HepG2 (cell line): ENCODE results near the gene TAF11.

Source experiments
- CTCF ChIP-seq: sonication (generic); formaldehyde crosslinking; IDR thresholded peaks from 2 replicates; pipeline ENCODE4 v1.5.0; 2020; ENCODE audit warnings: mild to moderate bottlenecking, missing genetic modification reagents, moderate library complexity
- GTF2F1 ChIP-seq: fragments of 150-350 bp; IDR thresholded peaks from 2 replicates; pipeline ENCODE4 v1.6.1; 2014; ENCODE audit warnings: low read length
- HMGXB4 ChIP-seq, 2 experiments: sonication (generic) in 1 of 2; formaldehyde crosslinking in 1 of 2; IDR thresholded peaks; 2 replicates each; pipeline versions ENCODE4 v1.4.0 to v1.6.1; 2018 to 2020; ENCODE audit warnings: missing genetic modification reagents in 2 of 2, borderline replicate concordance in 1 of 2, low read depth in 1 of 2, mild to moderate bottlenecking in 1 of 2, missing biosample characterization in 1 of 2
- HNRNPLL ChIP-seq: fragments of 200-400 bp; formaldehyde crosslinking; IDR thresholded peaks from 2 replicates; pipeline ENCODE4 v1.6.1; 2017; ENCODE audit warnings: mild to moderate bottlenecking, low read depth, low read length; ENCODE audit not compliant: poor library complexity, severe bottlenecking
- KAT7 ChIP-seq: IDR thresholded peaks from 2 replicates; pipeline ENCODE4 v1.6.1; 2018; ENCODE audit warnings: borderline replicate concordance, missing compliant biosample characterization
- NFE2 ChIP-seq: sonication (generic); formaldehyde crosslinking; IDR thresholded peaks from 2 replicates; pipeline ENCODE4 v1.4.0; 2020; ENCODE audit warnings: missing genetic modification reagents
- SOX6 ChIP-seq, 2 experiments: fragments of 450-650 bp in 1 of 2; sonication (generic) in 1 of 2; formaldehyde crosslinking in 1 of 2; IDR thresholded peaks; 2 replicates each; pipeline versions ENCODE4 v1.4.0 to v1.6.1; 2017 to 2020; ENCODE audit warnings: antibody characterized with exemption in 1 of 2, mild to moderate bottlenecking in 1 of 2, missing genetic modification reagents in 1 of 2
- TAF15 ChIP-seq: fragments of 200-400 bp; formaldehyde crosslinking; IDR thresholded peaks from one replicate; pipeline ENCODE4 v1.6.1; 2018; ENCODE audit warnings: mild to moderate bottlenecking, low read depth, low read length; ENCODE audit not compliant: poor library complexity, severe bottlenecking
- ZIK1 ChIP-seq: sonication (generic); formaldehyde crosslinking; IDR thresholded peaks from 2 replicates; pipeline ENCODE4 v1.5.0; 2020; ENCODE audit warnings: mild to moderate bottlenecking, low read depth, missing genetic modification reagents, borderline replicate concordance
- ZNF503 ChIP-seq: sonication (generic); formaldehyde crosslinking; IDR thresholded peaks from 2 replicates; pipeline ENCODE4 v1.4.0; 2020; ENCODE audit warnings: missing genetic modification reagents
- ZNF704 ChIP-seq: sonication (generic); formaldehyde crosslinking; IDR thresholded peaks from 2 replicates; pipeline ENCODE4 v1.8.1; 2023; ENCODE audit warnings: mild to moderate bottlenecking, inconsistent platforms, moderate library complexity, missing genetic modification reagents, borderline replicate concordance

- no peak for TF ChIP-seq TAF15
- TF ChIP-seq NFE2 (CRISPR knock-in tag): no peak
- TF ChIP-seq SOX6 (IDR thresholded peaks at IDR 0.05): no peak
- no peak for TF ChIP-seq SOX6 (CRISPR knock-in tag; IDR thresholded peaks at IDR 0.05)
- TF ChIP-seq HMGXB4 (CRISPR knock-in tag; IDR thresholded peaks at IDR 0.05; ENCODE audit: borderline replicate concordance in 1 of 2, low read depth in 1 of 2): no peak
- TF ChIP-seq KAT7 (CRISPR knock-in tag): no peak
- TF ChIP-seq ZNF503: no peak
- TF ChIP-seq ZNF704: no peak
- TF ChIP-seq ZIK1 (CRISPR knock-in tag): no peak
- no peak for TF ChIP-seq HNRNPLL
- no peak for TF ChIP-seq GTF2F1
- TF ChIP-seq CTCF (CRISPR knock-in tag): no peak
These were observed 20.4 kb upstream of the TAF11 start for GRCh38 chr6:34908194-34908593.
